ENCODE results near the gene RAD18.

RAD18 gene

DNA sequence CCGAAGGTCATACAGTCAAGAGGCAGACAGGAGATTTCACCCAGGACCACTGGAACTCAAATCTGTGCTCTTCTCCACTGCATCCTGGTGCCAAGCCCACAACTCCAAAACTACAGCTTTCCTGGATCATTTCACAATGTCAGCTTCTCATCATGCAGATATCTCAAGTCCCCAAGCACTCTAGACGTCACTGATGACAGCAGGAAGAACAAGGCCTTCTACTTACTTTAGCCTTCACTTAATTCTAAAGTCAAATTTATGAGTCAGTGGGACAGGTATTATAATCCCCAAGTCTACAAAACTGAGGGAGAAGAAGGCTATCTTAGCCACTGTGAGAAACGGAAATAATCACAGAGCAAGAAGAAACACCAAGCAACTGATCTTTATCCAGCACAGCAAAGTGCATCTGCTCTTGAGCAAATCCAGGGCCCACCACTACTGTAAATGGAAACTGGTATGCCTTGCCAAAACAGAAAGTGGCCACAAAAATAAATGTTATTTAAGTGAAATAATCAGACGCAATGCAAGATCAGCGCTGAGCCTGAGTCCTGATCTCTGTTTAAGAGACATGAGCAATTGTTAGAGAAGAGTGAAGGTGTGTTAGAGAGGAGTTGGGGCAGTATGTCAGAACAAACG lies 928 bp downstream of the RAD18 start:
- Histone ChIP-seq H3F3A (ENCODE audit: insufficient read depth) (no peaks in the 10 kb centered on the region), H3K36me3 (ENCODE audit: low read length) (peaks cover 19% of the 10 kb centered on the region), H3K9me2 (replicated peaks; ENCODE audit: insufficient read depth, low read length) (no peaks in the 10 kb centered on the region), H3K79me2 (ENCODE audit: insufficient read depth, low read length) (peaks cover 59% of the 10 kb centered on the region), H3K9ac (ENCODE audit: low read length) (peak overlapping the region; percentile 70), H3K4me3 (ENCODE audit: insufficient read depth, low read length, poor library complexity, severe bottlenecking) (peak overlapping the region; percentile 73), H3K27me3 (ENCODE audit: low read length) (no peaks in the 10 kb centered on the region), H2AFZ (ENCODE audit: low read depth, low read length, severe bottlenecking) (no peak overlapping the region), H4K20me1 (ENCODE audit: low read depth, low read length) (no peaks in the 10 kb centered on the region; the same call in 1 of the 2 replicates), H3K9me3 (ENCODE audit: insufficient read depth, low read length) (no peaks in the 10 kb centered on the region), H3K4me2 (ENCODE audit: low read depth, low read length, poor library complexity, severe bottlenecking) (peak overlapping the region; percentile 73), H3K27ac (ENCODE audit: low read depth, low read length) (no peak overlapping the region)
- TF ChIP-seq, protein P1, sequence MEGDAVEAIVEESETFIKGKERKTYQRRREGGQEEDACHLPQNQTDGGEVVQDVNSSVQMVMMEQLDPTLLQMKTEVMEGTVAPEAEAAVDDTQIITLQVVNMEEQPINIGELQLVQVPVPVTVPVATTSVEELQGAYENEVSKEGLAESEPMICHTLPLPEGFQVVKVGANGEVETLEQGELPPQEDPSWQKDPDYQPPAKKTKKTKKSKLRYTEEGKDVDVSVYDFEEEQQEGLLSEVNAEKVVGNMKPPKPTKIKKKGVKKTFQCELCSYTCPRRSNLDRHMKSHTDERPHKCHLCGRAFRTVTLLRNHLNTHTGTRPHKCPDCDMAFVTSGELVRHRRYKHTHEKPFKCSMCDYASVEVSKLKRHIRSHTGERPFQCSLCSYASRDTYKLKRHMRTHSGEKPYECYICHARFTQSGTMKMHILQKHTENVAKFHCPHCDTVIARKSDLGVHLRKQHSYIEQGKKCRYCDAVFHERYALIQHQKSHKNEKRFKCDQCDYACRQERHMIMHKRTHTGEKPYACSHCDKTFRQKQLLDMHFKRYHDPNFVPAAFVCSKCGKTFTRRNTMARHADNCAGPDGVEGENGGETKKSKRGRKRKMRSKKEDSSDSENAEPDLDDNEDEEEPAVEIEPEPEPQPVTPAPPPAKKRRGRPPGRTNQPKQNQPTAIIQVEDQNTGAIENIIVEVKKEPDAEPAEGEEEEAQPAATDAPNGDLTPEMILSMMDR (IDR thresholded peaks at IDR 0.05; ENCODE audit: insufficient read depth, low read length, poor library complexity, severe bottlenecking): no peak
- TF ChIP-seq EZH2phosphoT487 (conservative IDR thresholded peaks at IDR 0.05; ENCODE audit: low read length): no peak

DNA sequence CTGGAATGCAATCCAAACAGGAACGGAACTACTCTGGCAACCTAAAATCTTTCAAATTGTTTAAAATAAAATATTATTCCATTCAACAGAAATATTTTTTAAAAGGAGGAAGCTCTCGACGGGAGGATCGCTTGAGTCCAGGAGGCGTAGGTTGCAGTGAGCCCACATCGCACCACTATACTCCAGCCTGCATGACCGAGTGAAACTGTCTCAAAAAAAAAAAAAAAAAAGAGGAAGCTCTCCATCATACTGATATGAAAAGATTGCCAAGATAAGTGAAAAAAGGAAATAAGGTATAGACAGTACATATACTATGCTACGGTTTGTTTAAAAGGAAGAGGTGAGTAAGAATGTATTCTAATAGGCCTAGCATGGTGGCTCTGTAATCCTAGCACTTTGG lies 3.6 kb downstream of the RAD18 start:
- Histone ChIP-seq H3F3A (ENCODE audit: insufficient read depth) (no peaks in the 10 kb centered on the region), H2AFZ (ENCODE audit: low read depth, low read length, severe bottlenecking) (no peak overlapping the region), H3K79me2 (ENCODE audit: insufficient read depth, low read length) (peaks cover 85% of the 10 kb centered on the region), H3K9me2 (replicated peaks; ENCODE audit: insufficient read depth, low read length) (no peaks in the 10 kb centered on the region), H3K4me3 (ENCODE audit: insufficient read depth, low read length, poor library complexity, severe bottlenecking) (no peak overlapping the region), H3K9ac (ENCODE audit: low read length) (no peak overlapping the region), H3K9me3 (ENCODE audit: insufficient read depth, low read length) (no peaks in the 10 kb centered on the region), H3K36me3 (ENCODE audit: low read length) (peaks cover 30% of the 10 kb centered on the region), H3K27ac (ENCODE audit: low read depth, low read length) (no peak overlapping the region), H3K27me3 (ENCODE audit: low read length) (no peaks in the 10 kb centered on the region), H4K20me1 (ENCODE audit: low read depth, low read length) (no peaks in the 10 kb centered on the region; the same call in 1 of the 2 replicates), H3K4me2 (ENCODE audit: low read depth, low read length, poor library complexity, severe bottlenecking) (peak overlapping the region; percentile 13)
- TF ChIP-seq EZH2phosphoT487 (conservative IDR thresholded peaks at IDR 0.05; ENCODE audit: low read length): no peak
- TF ChIP-seq, protein P1 (IDR thresholded peaks at IDR 0.05; ENCODE audit: insufficient read depth, low read length, poor library complexity, severe bottlenecking): no peak

DNA sequence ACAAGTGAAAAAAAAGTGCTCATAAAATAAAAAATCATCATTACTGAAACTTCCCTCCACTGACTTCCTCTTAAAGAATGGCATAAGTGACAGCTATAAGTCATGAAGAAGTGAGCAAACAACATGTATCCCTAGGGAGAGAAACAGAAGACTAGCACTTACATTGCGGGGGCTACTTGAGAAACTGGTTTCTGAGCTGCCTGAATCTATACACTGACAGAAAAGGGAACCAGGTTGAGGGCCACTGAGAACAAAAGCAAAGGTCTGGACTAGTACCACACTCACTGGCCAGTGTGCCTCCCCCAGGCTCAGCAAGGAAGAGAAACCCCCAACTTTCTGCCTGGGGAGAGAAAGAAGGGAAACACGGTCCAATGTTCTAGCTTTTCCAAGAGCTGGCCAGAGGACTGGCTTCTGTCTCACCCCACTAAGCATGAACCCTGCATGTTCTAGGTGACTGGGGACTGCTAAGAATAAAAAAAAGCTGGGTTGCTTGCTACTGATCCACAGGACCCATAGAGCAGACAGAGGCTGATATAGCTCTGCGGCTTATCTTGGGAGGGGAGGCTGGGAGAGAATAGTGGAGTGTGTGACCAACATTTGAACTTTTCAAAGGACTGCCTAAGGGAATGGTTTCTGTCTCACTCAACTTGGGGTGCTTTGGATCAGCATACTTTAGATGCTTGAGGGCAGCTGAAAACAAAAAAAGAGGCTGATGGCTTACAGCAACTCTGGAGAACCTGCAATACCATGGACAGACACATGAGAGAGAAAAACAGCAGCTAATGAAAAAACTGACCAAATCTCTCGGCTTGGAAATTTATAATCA lies 8.1 kb downstream of the RAD18 start:
- Histone ChIP-seq H3K27ac (ENCODE audit: low read depth, low read length) (no peak overlapping the region), H3K9me3 (ENCODE audit: insufficient read depth, low read length) (no peaks in the 10 kb centered on the region), H3K79me2 (ENCODE audit: insufficient read depth, low read length) (peaks cover 98% of the 10 kb centered on the region), H3K4me3 (ENCODE audit: insufficient read depth, low read length, poor library complexity, severe bottlenecking) (no peak overlapping the region), H3K9me2 (replicated peaks; ENCODE audit: insufficient read depth, low read length) (no peaks in the 10 kb centered on the region), H3K27me3 (ENCODE audit: low read length) (no peaks in the 10 kb centered on the region), H2AFZ (ENCODE audit: low read depth, low read length, severe bottlenecking) (no peak overlapping the region), H3F3A (ENCODE audit: insufficient read depth) (no peaks in the 10 kb centered on the region; the same call in 1 of the 2 replicates), H3K36me3 (ENCODE audit: low read length) (peaks cover 25% of the 10 kb centered on the region), H3K9ac (ENCODE audit: low read length) (no peak overlapping the region), H4K20me1 (ENCODE audit: low read depth, low read length) (peaks cover 17% of the 10 kb centered on the region; the same call in 1 of the 2 replicates), H3K4me2 (ENCODE audit: low read depth, low read length, poor library complexity, severe bottlenecking) (no peak overlapping the region)
- no peak for TF ChIP-seq EZH2phosphoT487 (conservative IDR thresholded peaks at IDR 0.05; ENCODE audit: low read length)
- TF ChIP-seq, protein P1 (IDR thresholded peaks at IDR 0.05; ENCODE audit: insufficient read depth, low read length, poor library complexity, severe bottlenecking): no peak

Measured in SU-DHL-6 (cell line).